Measurements from ENCODE around the gene MISFA.
"Not testable (repeated sequence)": the region's sequence is repeated elsewhere in the genome, so short reads cannot be mapped to it uniquely, and the experiment has no call there.

Gene MISFA

DNA sequence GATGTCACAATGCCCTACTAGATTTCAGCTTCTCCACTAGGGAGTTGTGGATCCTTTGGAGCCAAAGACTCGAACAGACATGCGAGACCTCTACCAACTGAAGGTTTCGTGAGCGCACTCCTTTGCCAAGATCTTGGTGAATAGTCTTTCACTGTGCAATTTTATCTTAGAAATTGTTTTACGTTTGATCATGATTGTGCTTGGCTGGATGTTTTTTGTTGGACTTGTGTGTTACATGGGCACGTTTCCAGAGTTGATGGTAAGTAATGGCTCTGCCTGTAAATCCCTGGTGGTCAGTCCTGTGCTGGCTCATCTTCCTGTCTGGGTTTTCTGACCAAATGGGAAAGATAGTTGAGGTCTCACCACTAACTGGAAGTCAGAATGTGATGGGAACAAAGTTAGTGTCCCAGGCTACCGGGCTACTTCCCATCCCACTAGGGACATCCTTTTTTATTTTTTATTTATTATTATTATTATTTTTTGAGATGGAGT is at the start of gene MISFA:
Gene MISFA, plus strand, starts transcription at position 51 of the 492 bp plus-strand sequence. Its CDS starts 140 bp downstream, at position 191.
- no peak for DNase-seq

DNA sequence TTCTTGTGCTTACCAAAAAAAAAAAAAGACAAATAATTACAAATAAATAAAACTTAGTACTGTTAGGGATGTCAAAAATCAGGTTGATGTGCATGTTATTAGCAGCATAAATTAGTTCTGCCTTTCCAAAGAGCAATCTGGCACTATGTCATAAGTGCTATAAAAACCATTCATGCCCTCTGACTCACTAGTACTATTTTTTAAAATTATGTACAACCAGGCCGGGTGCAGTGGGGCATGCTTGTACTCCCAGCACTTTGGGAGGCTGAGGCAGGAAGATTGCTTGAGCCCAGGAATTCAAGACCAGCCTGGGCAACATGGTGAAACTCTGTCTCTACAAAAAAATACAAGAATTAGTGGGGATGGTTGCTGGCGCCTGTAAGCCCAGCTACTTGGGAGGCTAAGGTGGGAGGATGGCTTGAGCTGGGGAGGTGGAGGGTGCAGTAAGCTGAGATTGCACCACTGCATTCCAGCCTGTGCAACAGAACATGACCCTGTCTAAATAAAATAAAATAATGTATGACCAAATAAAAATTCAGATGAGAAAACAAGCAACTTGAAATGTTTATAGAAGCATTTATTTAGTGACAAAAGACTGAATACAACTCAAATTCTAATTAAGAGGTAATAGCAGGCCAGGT is 36.4 kb upstream of the MISFA start:
- DNase-seq = no peak

GRCh38 chr11:18564149-18564548 is 35.4 kb upstream of the MISFA start:
- DNase-seq = no peak

DNA sequence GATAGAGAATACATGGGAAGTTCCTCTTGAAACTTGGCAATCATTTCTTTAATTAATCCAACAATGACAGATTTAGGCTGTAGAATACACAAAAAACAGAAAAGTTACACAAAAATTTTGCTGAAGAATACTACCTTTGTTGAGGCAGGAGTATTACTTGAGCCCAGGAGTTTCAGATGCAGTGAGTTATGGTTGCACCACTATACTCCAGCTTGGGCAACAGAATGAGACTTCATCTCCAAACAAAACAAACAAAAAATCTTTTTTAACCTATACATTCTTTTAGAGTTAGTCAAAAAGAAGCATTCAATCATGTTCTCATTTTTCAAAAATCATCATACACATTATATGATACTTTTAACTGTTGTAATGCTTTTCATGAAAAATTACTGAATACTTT is 33.2 kb upstream of the MISFA start:
- no peak for DNase-seq

GRCh38 chr11:18567081-18567480 is 32.5 kb upstream of the MISFA start:
- DNase-seq = no peak

DNA sequence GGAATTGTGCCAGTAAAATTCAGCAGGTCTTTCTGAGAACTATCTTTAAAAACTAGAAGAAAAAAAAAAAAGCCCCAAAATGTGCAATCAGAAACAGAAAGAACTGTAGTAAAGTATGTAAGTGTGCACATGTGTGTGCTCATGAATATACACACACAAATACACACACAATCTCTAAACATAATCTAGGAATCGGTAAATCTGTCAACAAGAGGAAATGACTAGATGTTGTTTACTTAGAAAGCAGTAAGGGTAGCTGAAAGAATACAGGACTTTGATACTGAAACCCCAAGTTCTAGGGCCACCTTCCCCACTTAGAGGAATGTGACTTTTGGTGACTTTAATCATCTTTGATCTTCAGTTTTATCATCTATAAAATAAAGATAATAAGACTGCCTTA is 24.2 kb upstream of the MISFA start:
- no peak for DNase-seq

GRCh38 chr11:18578975-18579598 is 20.5 kb upstream of the MISFA start:
- no peak for DNase-seq

GRCh38 chr11:18580113-18580766 is 19.3 kb upstream of the MISFA start:
- DNase-seq = no peak

DNA sequence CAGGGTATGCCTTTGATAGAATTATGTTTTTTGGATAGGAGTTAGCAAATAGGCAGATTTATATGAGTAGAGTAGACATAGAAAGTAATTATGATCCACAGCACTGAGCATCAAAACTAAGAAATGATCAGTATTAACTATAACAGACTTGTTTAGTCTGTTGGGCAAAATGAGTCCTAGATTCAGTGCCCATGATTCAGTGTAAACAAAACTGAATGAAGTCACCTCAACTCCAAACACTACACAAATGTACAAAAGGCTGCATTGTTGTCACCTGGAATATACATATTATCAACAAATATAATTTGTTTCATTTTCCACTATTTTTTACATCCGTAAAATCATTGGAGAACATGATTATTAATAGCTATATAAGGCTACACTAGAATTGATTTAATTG is 17.8 kb upstream of the MISFA start:
- DNase-seq = no peak

DNA sequence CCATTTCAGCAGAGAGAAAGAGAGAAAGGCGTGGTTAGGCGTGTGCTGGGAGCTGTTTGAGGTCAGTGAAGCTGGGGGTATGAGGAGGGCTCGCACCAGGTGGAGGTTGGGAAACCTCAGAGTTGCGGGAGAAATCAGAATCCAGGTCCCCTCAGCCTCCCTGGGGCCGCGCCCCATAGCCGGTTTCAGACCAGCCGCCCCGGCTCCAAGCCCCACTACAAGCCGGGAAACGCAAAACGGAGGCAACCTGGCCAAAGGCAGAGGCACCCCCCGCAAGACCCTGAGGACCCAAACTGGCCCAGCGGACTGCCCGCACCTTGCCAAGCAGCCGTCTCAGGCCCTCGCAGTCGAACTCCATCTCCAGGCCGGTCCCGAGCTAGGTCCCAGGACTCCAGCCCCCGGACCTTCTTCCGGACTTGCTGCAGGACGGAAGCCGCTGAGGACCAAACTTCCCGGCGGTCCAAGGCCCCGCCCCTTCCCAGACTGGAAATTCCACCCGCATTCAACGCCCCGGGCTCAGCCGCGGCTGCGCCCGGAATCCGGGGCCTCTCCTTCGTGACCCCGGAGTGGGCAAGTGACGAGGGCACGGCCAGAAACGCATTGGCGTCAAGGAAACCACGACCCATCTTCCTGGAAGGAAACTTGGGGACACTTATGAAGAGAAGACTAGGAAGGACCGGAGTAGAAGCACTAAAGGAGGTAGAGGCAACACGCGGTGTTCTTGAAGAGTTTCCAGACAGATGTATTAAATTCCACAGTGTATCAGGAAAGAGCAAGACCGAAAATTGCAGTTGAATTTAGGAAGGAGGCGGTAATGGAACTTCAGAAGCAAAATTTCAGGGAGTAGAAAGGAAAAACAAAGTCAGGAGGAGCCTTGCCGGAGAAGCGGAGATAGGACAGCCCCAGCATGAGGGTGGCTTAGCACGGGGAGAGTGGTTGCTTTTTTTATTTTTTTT is 11.0 kb upstream of the MISFA start, which contains the start of gene UEVLD:
Gene UEVLD, minus strand, starts transcription at position 438 of the 956 bp plus-strand sequence. Its CDS starts 80 bp downstream, at position 358.
- DNase-seq = peak; percentile 43

DNA sequence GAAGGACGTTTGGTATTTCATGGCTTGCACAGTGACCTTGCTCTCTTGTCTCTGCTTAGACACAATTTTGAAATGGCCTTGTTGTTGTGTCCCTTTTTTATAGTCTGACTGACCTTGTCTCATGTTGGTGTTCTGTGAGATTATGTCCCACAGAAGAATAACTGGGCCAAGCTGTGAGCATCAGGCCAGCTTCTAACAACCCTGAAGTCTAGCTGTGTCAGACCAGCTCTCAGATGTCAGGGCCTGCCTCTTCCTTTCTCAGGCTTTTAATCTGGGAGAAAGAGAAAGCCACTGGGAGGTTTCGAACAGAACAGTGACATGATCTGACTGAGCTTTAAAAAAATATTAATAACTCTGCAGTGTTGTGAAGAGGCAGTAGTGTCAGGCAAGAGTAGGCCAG is 9.0 kb upstream of the MISFA start:
- DNase-seq = no peak

DNA sequence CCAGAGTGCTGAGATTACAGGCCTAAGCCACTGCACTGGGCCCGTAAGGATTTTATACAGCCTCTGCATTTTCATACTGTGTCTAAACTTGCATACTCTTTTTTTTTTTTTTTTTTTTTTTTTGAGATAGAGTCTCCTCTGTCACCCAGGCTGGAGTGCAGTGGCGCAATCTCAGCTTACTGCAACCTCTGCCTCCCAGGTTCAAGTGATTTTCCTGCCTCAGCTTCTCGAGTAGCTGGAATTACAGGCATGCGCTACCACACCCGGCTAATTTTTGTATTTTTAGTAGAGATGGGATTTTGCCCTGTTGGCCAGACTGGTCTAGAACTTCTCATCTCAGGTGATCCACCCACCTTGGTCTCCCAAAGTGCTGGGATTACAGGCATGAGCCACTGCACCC is 5.5 kb upstream of the MISFA start:
- DNase-seq = not testable (repeated sequence)

DNA sequence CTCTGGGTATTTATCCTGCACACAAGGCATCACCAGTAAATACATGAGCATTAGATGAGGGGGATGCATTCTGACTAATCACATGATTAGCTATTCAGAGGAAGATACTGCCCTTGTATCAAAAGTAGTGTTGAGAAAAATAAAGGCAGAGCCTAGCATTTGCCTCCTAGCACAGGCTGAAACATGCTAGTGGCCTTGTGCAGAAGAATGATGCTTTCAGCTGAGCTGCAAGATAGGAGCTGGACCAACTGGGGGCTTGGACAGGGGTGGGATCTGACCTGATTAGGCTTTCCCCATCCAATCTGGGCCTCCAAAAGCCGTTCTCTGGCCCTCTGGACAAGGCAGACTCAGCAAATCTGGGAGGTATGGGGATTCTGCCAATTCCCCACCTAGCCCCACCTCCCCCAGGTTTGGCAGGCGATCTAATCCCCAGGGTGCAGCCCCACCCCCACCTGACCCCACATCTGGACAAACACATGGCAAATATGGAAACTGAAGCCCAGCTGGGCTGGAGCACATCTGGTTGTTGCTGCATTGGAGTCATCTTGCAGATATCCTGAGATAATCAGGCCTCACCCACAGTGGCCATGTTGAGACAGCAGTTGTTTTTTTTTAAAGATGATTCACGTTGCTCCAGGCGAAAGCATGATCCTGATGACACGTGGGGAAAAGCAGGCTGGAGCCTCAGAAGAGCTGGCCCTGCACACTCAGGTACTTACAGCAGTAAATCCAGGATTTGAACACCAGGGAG is 4.4 kb upstream of the MISFA start:
- no peak for DNase-seq

DNA sequence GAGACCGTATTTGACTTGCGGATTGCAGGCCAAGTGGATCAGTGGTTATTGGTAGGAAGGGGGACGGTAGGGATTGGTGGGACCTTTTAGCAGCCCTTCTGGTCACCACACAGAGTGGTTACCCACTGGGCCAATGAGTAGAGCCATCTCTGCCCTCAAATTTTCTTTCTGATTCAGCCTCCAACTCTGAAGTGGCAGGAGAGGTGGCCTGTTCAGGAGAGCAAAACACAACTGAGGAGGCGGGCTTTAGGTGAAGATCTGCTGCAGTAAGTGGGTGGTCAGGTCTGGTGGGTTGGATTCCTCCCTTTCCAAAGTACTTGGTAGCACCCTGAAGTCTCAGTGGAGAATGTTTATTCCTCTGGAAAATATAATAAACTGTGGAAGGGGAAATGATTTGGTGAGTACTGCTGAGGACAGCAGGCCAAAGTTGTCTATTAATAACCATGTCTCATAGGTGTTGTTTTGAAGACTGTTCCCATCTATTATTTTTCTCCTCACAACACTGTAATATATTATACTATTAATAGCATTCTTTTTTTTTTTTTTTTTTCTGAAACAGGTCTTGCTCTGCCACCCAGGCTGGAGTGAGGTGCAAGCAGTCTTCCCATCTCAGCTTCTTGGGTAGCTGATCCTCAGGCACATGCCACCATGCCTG is 1.5 kb downstream of the MISFA start:
- DNase-seq = no peak

DNA sequence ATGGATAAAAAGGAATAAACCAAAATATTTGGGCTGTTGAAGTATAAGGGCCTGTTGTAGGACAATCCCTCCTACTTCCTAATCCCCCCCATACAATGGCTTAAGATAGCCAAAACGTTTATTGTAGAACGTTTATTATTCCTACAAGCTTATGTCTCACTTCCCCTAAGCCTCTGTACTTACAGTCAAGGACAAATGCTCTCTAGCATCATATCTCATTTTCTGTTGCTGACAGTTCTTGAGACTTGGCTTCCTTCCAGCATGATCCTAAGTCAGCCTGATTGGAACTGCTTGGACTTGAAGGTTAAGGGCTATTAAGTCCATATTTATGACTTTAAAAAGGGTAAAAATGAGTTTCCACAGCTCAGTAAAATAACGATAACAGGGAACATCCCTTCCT is 8.8 kb downstream of the MISFA start:
- no peak for DNase-seq

DNA sequence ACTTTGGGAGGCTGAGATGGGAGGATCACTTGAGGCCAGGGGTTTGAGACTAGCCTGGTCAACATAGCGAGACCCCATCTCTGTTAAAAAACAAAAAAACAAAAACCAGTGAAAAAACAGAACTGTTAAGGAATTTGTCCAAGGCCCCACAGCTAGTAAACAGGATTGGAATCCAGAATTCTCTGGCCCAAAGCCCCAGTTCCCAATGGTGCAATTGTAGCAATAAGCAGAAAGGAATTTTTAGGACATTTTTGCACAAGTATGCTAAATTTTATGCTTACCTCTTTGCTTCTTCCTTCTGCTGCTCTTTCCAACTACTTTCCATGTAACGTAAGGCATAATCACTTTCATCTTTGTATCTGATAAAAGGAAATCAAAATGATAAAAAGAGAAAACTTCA is 11.6 kb downstream of the MISFA start:
- no peak for DNase-seq

- no peak for DNase-seq
Measured at GRCh38 chr11:18612394-18612793, 12.8 kb downstream of the MISFA start.

DNA sequence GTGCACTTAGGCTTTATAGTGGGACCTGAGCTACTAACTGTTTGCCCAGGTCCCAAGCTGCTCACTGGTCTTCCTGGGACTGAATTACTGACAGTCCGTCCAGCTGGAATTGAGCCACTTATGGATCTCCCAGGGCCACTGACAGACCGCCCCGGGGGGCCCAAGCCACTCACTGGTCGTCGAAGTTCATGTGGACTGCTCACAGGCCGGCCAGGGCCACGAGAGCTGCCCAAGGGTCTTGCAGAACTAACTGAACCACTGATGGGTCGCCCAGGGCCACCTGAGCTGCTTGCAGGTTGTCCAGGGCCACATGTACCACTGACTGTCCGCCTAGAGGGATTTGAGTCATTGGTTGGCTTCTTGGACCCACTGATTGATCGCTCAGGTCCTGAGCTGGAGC is 15.1 kb downstream of the MISFA start:
- no peak for DNase-seq

DNA sequence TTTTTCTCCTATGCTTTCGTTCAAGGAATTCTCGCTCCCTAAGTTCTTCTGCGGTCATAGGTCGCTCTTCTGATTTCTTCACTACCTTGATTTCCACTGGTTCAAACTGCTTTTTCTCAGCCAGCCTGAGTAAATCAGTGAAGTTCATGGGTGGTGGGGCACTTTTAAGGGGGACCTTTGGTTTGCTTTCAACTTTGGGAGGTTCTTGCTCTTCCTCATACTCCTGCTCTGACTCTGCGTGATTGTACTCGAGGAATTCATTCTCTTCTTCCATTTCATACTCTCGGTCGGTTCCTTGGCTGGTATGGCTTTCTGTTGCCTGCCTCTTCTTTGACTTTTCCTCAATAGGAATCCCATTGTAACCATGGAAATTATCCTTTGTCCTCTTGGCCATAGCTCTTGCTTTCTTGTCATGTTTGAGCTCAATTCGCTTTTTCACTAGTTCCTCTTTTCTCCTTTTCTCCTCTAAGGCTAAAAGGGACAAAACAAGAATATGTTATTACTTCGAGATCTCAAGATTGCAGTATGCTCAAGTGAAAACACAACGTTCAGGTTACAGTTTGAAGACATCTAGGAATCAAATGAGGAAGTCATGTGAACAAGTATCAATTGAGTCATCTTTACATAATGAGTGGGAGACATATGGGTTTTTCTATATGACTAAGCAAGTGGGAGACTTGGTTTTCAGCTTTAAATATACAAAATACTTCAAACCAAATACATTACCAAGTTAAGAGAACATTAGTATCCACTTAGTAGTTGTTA is 16.2 kb downstream of the MISFA start:
- DNase-seq = no peak

- no peak for DNase-seq
Measured at GRCh38 chr11:18617688-18618341, 18.2 kb downstream of the MISFA start.

All from NCI-H510A treated with DMSO at 0.1 percent for 48 hours (cell line).